ENCODE measurements around the gene TBX19. TPM values are rescaled to one million over a fixed set of nuclear protein-coding genes. Genes with fewer than 3 reads are reported as not detected.

Gene TBX19
- total RNA-seq, 3 donors from 2014 or later (not counting 1 experiment from before 2014, with no cell fraction given), result 5.2 to 7.2 (median 5.3) TPM

DNA sequence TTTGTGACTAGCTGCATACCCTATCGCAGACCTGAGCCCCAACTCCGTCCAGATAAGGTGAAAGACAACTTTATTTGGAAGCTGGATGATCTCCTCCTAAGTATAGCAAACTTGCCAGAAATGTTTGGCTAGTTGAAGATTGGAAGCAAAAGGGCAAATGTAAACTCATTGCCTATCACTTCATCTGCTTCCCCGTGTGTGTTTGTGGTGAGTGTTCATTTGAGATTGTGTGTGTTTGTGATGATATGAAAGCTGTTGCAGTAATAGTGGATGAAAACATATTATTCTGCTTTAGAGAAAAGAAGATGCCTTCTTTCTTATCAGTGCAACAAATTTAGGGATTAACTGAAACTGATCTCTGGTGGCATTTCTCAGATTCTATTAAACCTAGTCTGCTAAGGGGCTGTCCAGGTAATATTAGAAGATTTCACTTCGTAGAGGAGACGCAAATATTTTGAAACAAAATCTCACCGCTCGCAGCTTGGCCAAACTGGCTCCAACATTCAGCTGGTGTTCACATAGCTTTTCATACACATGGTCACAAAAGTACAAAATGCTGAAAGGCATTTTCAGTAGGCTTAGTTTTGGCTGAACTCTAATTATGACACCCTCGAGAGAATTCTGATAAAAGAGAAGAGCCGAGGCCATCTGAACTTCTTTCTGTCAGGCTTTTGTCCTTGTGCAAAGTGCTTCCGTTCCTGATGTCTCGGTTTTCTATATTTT is 1.1 kb downstream of the TBX19 start:
- H3K27ac ChIP-seq (ENCODE audit: low read length), result no peak overlapping the region
- TF ChIP-seq, protein P1, sequence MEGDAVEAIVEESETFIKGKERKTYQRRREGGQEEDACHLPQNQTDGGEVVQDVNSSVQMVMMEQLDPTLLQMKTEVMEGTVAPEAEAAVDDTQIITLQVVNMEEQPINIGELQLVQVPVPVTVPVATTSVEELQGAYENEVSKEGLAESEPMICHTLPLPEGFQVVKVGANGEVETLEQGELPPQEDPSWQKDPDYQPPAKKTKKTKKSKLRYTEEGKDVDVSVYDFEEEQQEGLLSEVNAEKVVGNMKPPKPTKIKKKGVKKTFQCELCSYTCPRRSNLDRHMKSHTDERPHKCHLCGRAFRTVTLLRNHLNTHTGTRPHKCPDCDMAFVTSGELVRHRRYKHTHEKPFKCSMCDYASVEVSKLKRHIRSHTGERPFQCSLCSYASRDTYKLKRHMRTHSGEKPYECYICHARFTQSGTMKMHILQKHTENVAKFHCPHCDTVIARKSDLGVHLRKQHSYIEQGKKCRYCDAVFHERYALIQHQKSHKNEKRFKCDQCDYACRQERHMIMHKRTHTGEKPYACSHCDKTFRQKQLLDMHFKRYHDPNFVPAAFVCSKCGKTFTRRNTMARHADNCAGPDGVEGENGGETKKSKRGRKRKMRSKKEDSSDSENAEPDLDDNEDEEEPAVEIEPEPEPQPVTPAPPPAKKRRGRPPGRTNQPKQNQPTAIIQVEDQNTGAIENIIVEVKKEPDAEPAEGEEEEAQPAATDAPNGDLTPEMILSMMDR (IDR thresholded peaks at IDR 0.05), result no peak

DNA sequence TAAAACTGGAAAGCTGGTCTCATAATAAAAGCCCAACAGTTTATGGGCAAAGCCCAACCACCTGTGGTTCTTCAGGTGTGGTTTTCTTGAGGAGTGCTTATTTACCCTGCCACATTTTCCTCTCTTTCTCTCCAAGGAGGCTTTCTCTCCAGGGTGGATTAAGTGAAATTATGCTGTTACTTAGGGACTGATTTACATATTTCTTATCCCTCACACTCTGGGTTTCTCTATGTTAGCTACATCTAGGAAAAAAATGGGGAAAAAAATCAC is 4.8 kb downstream of the TBX19 start:
- no peaks in the 10 kb centered on the region for H3K9me3 ChIP-seq (ENCODE audit: control insufficient read depth, insufficient read depth, low read length)
- DNase-seq (no peak), ATAC-seq (no peak)
- H3K36me3 ChIP-seq (ENCODE audit: control insufficient read depth, insufficient read depth, low read length), result no peaks in the 10 kb centered on the region
- Mint-ChIP-seq H3K4me1 (peaks cover 17 to 22% of the 10 kb centered on the region in 2 donors), H3K36me3 (no peaks in the 10 kb centered on the region), H3K4me3 (no peak overlapping the region), H3K27ac (no peak overlapping the region), H3K9me3 (no peaks in the 10 kb centered on the region), H3K27me3 (ENCODE audit: low read depth in 2 of 2) (no peaks in the 10 kb centered on the region)
- intact Hi-C loops (cut with micrococcal nuclease), result no loop called here
- no peak overlapping the region for H3K27ac ChIP-seq (ENCODE audit: low read length)
- H3K4me3 ChIP-seq (ENCODE audit: low read length), result no peak overlapping the region
- no peaks in the 10 kb centered on the region for H3K27me3 ChIP-seq (ENCODE audit: control insufficient read depth, insufficient read depth, low read length)
- H3K4me1 ChIP-seq (ENCODE audit: control insufficient read depth, insufficient read depth, low read length), result no peaks in the 10 kb centered on the region
- TF ChIP-seq, protein P1 (IDR thresholded peaks at IDR 0.05), result no peak

More for the DNA sequence above, 1.1 kb downstream of the TBX19 start:
- ATAC-seq (no peak), DNase-seq (no peak)
- no peaks in the 10 kb centered on the region for H3K27me3 ChIP-seq (ENCODE audit: control insufficient read depth, insufficient read depth, low read length)
- intact Hi-C loops (cut with micrococcal nuclease), result no loop called here
- no peaks in the 10 kb centered on the region for H3K36me3 ChIP-seq (ENCODE audit: control insufficient read depth, insufficient read depth, low read length)
- H3K4me3 Mint-ChIP-seq, result no peak overlapping the region
- WGBS (ENCODE audit: insufficient coverage), result 98% methylated on average over 8 of the region's 11 CpGs
- peaks cover 8 to 19% of the 10 kb centered on the region in 2 donors for H3K4me1 Mint-ChIP-seq
- no peaks in the 10 kb centered on the region for H3K27me3 Mint-ChIP-seq (ENCODE audit: low read depth in 2 of 2)
- no peaks in the 10 kb centered on the region for H3K9me3 ChIP-seq (ENCODE audit: control insufficient read depth, insufficient read depth, low read length)
- no peaks in the 10 kb centered on the region for H3K9me3 Mint-ChIP-seq
- H3K4me1 ChIP-seq (ENCODE audit: control insufficient read depth, insufficient read depth, low read length), result no peaks in the 10 kb centered on the region
- no peaks in the 10 kb centered on the region for H3K36me3 Mint-ChIP-seq
- no peak overlapping the region for H3K4me3 ChIP-seq (ENCODE audit: low read length)
- H3K27ac Mint-ChIP-seq, result no peak overlapping the region

DNA sequence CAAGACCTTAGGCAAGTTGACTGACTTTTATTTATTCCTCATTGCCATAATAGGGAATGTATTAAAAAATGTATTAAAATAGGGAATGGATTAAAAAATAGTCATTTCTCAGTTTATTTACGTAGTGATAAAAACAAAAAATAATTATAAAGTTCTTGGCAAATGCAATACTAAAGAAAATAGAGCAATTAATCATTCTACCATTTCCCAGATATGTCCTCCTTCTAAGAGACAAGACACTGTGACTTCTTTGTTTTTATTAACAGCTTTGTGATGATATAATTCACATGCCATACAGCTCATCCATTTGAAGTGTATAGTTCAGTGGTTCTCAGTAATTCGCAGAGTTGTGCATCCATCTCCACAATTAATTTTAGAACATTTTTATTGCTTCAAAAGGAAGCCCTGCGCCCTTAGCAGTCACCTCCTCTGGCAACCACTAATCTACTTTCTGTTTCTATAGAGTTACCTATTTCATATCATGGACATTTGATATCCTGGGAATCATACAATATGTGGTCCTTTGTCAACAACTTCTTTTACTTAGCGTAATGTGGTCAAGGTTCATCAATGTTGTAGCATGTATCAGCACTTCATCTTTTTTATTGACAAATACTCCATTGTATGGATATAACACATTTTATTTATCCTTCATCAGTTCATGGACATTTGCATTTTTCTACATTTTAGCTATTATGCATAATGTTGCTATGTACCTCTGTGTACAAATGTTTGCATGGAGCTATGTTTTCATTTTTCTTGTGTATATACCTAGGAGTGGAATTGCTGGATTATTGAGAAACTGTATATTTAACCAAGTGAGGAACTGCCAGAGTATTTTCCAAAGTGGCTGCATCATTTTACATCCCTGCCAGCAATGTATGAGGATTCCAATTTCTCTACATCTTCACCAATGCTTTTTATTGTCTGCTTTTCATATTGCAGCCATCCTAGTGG is 5.6 kb downstream of the TBX19 start:
- Histone ChIP-seq H3K4me3 (ENCODE audit: low read length) (no peak overlapping the region), H3K4me1 (ENCODE audit: control insufficient read depth, insufficient read depth, low read length) (no peaks in the 10 kb centered on the region), H3K27me3 (ENCODE audit: control insufficient read depth, insufficient read depth, low read length) (no peaks in the 10 kb centered on the region), H3K36me3 (ENCODE audit: control insufficient read depth, insufficient read depth, low read length) (no peaks in the 10 kb centered on the region), H3K9me3 (ENCODE audit: control insufficient read depth, insufficient read depth, low read length) (no peaks in the 10 kb centered on the region), H3K27ac (ENCODE audit: low read length) (no peak overlapping the region)
- Mint-ChIP-seq H3K9me3 (no peaks in the 10 kb centered on the region), H3K27me3 (ENCODE audit: low read depth in 2 of 2) (no peaks in the 10 kb centered on the region), H3K36me3 (no peaks in the 10 kb centered on the region), H3K4me1 (peaks cover 17 to 22% of the 10 kb centered on the region in 2 donors), H3K4me3 (no peak overlapping the region), H3K27ac (peak overlapping the region in 1 of 2 donors; percentile 58)
- WGBS (ENCODE audit: insufficient coverage), result 100% methylated on average over 3 of the region's 4 CpGs
- intact Hi-C loops (cut with micrococcal nuclease), result no loop called here
- no peak for ATAC-seq
- TF ChIP-seq, protein P1 (IDR thresholded peaks at IDR 0.05), result no peak
- no peak for DNase-seq

Measured in natural killer cell (primary cell).